Measurements from ENCODE around the gene ZNF664.
A peak's percentile ranks its signal among the peaks of the same experiment; 100 is the strongest.

Gene ZNF664

DNA sequence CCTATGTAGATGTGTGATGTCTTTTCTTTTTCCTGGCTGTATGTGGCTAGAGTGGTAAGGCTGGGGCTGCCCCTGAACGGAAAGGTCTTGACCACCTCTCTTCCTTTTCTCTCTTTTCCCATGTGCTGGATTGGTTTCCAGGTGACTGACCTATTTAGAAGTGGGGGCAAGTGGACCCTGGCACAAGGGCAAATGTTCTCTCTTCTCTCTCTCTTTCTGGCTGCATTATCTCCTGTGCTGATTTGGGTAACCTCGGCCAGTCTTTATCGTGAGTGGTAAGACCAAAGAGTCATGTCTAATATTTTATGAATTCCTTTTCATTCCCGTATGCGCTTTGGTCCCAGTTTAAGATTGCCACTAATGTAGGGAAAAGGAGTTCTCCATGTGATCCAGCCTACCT lies 16.2 kb downstream of the ZNF664 start:
- no peak overlapping the region for H3K27ac ChIP-seq (replicated peaks; ENCODE audit: low read length)
- H3K36me3 ChIP-seq (replicated peaks in 1 of 2; ENCODE audit: control insufficient read depth in 2 of 2, insufficient read depth in 2 of 2, low read length in 2 of 2) = peaks cover 30 to 97% of the 10 kb centered on the region in 2 donors
- no peak overlapping the region for H2AK5ac ChIP-seq (ENCODE audit: low read depth, low read length)
- no peak overlapping the region for H2AFZ ChIP-seq (ENCODE audit: low read length)
- no peak overlapping the region for H2BK15ac ChIP-seq (ENCODE audit: low read length)
- H3K4me1 ChIP-seq (ENCODE audit: control insufficient read depth in 2 of 2, insufficient read depth in 1 of 2, low read depth in 1 of 2, low read length in 2 of 2) = peaks cover 0 to 2% of the 10 kb centered on the region in 2 donors
- DNase-seq (ENCODE audit: low spot score) = no peak
- H3K9ac ChIP-seq (ENCODE audit: low read depth, low read length, poor library complexity) = no peak overlapping the region
- H3K4me3 ChIP-seq (ENCODE audit: low read length in 2 of 2) = no peak overlapping the region
- no CpG with 5 or more reads among the region's 5 CpGs for WGBS, 2 donors (ENCODE audit: extremely low coverage in 2 of 2, insufficient read length in 2 of 2, insufficient replicate concordance in 1 of 2)
- no peaks in the 10 kb centered on the region for H3K9me3 ChIP-seq (replicated peaks in 1 of 2; ENCODE audit: control insufficient read depth in 2 of 2, insufficient read depth in 1 of 2, low read depth in 1 of 2, low read length in 2 of 2)
- H2BK12ac ChIP-seq (ENCODE audit: low read length) = no peak overlapping the region
- no peak overlapping the region for H4K91ac ChIP-seq (ENCODE audit: low read depth, low read length, poor library complexity)
- H3K27me3 ChIP-seq (ENCODE audit: control insufficient read depth in 3 of 3, insufficient read depth in 3 of 3, low read depth in 1 of 3, low read length in 3 of 3) = no peaks in the 10 kb centered on the region
- H3K79me1 ChIP-seq (ENCODE audit: low read depth, low read length) = no peaks in the 10 kb centered on the region
- H3K4me2 ChIP-seq (ENCODE audit: insufficient read depth, low read length, poor library complexity, severe bottlenecking) = no peak overlapping the region
- no peak overlapping the region for H3K23ac ChIP-seq (ENCODE audit: low read depth, low read length, poor library complexity)
- no peak overlapping the region for H4K8ac ChIP-seq (ENCODE audit: low read depth, low read length)
- no peak overlapping the region for H2BK5ac ChIP-seq (ENCODE audit: low read length)
- H2BK120ac ChIP-seq (ENCODE audit: low read depth, low read length) = no peak overlapping the region
- H3K4ac ChIP-seq (ENCODE audit: low read length) = no peak overlapping the region
- H3K14ac ChIP-seq (ENCODE audit: low read length) = peak overlapping the region; percentile 25
- H3K18ac ChIP-seq (ENCODE audit: low read length) = no peak overlapping the region

- Histone ChIP-seq H3K36me3 (replicated peaks in 1 of 2; ENCODE audit: control insufficient read depth in 2 of 2, insufficient read depth in 2 of 2, low read length in 2 of 2) (peaks cover 30 to 93% of the 10 kb centered on the region in 2 donors), H2BK5ac (ENCODE audit: low read length) (no peak overlapping the region), H2AK5ac (ENCODE audit: low read depth, low read length) (no peak overlapping the region), H3K4ac (ENCODE audit: low read length) (no peak overlapping the region), H4K91ac (ENCODE audit: low read depth, low read length, poor library complexity) (no peak overlapping the region), H2BK120ac (ENCODE audit: low read depth, low read length) (no peak overlapping the region), H3K14ac (ENCODE audit: low read length) (no peak overlapping the region), H3K27ac (replicated peaks; ENCODE audit: low read length) (no peak overlapping the region), H3K4me3 (ENCODE audit: low read length in 2 of 2) (no peak overlapping the region), H4K8ac (ENCODE audit: low read depth, low read length) (no peak overlapping the region), H2BK15ac (ENCODE audit: low read length) (no peak overlapping the region), H3K18ac (ENCODE audit: low read length) (no peak overlapping the region), H3K9ac (ENCODE audit: low read depth, low read length, poor library complexity) (no peak overlapping the region), H2BK12ac (ENCODE audit: low read length) (no peak overlapping the region), H2AFZ (ENCODE audit: low read length) (no peak overlapping the region), H3K4me2 (ENCODE audit: insufficient read depth, low read length, poor library complexity, severe bottlenecking) (no peak overlapping the region), H3K9me3 (replicated peaks in 1 of 2; ENCODE audit: control insufficient read depth in 2 of 2, insufficient read depth in 1 of 2, low read depth in 1 of 2, low read length in 2 of 2) (no peaks in the 10 kb centered on the region), H3K4me1 (ENCODE audit: control insufficient read depth in 2 of 2, insufficient read depth in 1 of 2, low read depth in 1 of 2, low read length in 2 of 2) (peaks cover 0 to 2% of the 10 kb centered on the region in 2 donors), H3K27me3 (ENCODE audit: control insufficient read depth in 3 of 3, insufficient read depth in 3 of 3, low read depth in 1 of 3, low read length in 3 of 3) (no peaks in the 10 kb centered on the region), H3K23ac (ENCODE audit: low read depth, low read length, poor library complexity) (no peak overlapping the region), H3K79me1 (ENCODE audit: low read depth, low read length) (no peaks in the 10 kb centered on the region)
- no CpG with 5 or more reads among the region's 1 CpG for WGBS, 2 donors (ENCODE audit: extremely low coverage in 2 of 2, insufficient read length in 2 of 2, insufficient replicate concordance in 1 of 2)
- DNase-seq (ENCODE audit: low spot score) = no peak
Observed at GRCh38 chr12:123989753-123990152, 16.7 kb downstream of the ZNF664 start.

- Histone ChIP-seq H2AK5ac (ENCODE audit: low read depth, low read length) (no peak overlapping the region), H3K27ac (replicated peaks; ENCODE audit: low read length) (no peak overlapping the region), H3K18ac (ENCODE audit: low read length) (no peak overlapping the region), H2BK5ac (ENCODE audit: low read length) (no peak overlapping the region), H3K79me1 (ENCODE audit: low read depth, low read length) (no peaks in the 10 kb centered on the region), H3K27me3 (ENCODE audit: control insufficient read depth in 3 of 3, insufficient read depth in 3 of 3, low read depth in 1 of 3, low read length in 3 of 3) (no peaks in the 10 kb centered on the region), H2AFZ (ENCODE audit: low read length) (no peak overlapping the region), H3K9ac (ENCODE audit: low read depth, low read length, poor library complexity) (no peak overlapping the region), H3K4me2 (ENCODE audit: insufficient read depth, low read length, poor library complexity, severe bottlenecking) (no peak overlapping the region), H4K91ac (ENCODE audit: low read depth, low read length, poor library complexity) (no peak overlapping the region), H3K4me3 (ENCODE audit: low read length in 2 of 2) (no peak overlapping the region), H3K23ac (ENCODE audit: low read depth, low read length, poor library complexity) (no peak overlapping the region), H3K36me3 (replicated peaks in 1 of 2; ENCODE audit: control insufficient read depth in 2 of 2, insufficient read depth in 2 of 2, low read length in 2 of 2) (peaks cover 31 to 86% of the 10 kb centered on the region in 2 donors), H3K4ac (ENCODE audit: low read length) (no peak overlapping the region), H3K4me1 (ENCODE audit: control insufficient read depth in 2 of 2, insufficient read depth in 1 of 2, low read depth in 1 of 2, low read length in 2 of 2) (peaks cover 2 to 5% of the 10 kb centered on the region in 2 donors), H3K14ac (ENCODE audit: low read length) (no peak overlapping the region), H3K9me3 (replicated peaks in 1 of 2; ENCODE audit: control insufficient read depth in 2 of 2, insufficient read depth in 1 of 2, low read depth in 1 of 2, low read length in 2 of 2) (no peaks in the 10 kb centered on the region), H2BK12ac (ENCODE audit: low read length) (no peak overlapping the region), H2BK15ac (ENCODE audit: low read length) (no peak overlapping the region), H4K8ac (ENCODE audit: low read depth, low read length) (no peak overlapping the region), H2BK120ac (ENCODE audit: low read depth, low read length) (no peak overlapping the region)
- DNase-seq (ENCODE audit: low spot score) = no peak
- no CpG with 5 or more reads among the region's 4 CpGs for WGBS, 2 donors (ENCODE audit: extremely low coverage in 2 of 2, insufficient read length in 2 of 2, insufficient replicate concordance in 1 of 2)
Observed at GRCh38 chr12:123990511-123990910, 17.5 kb downstream of the ZNF664 start.

DNA sequence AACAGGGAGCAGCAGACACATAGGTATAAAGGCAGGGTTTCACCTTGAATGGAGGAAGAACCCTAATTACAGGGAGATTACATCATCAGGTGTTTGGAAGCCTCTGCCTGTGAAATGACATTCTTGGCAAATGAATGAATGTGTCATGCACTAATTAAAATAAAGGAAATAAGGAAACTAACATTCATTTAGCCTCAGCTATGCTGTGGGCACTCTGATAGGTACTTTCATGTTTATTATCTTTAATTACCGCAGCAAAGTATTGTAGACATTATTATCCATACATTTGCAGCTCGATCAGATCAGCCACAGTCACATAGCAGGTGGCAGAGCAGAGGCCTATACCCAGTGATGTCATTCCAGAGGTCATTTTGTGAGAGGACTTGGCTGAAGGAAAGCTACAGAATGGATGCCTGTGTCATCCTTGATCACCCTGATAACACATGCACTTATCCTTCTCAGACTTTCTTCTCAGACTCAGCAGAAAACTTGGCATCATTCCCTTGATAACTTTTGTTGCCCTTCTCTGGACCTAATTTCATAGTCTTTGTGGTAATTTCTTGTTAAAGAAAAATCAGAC lies 18.4 kb downstream of the ZNF664 start:
- no peak overlapping the region for H3K4ac ChIP-seq (ENCODE audit: low read length)
- peaks cover 9 to 13% of the 10 kb centered on the region in 2 donors for H3K4me1 ChIP-seq (ENCODE audit: control insufficient read depth in 2 of 2, insufficient read depth in 1 of 2, low read depth in 1 of 2, low read length in 2 of 2)
- no CpG with 5 or more reads among the region's 2 CpGs for WGBS, 2 donors (ENCODE audit: extremely low coverage in 2 of 2, insufficient read length in 2 of 2, insufficient replicate concordance in 1 of 2)
- H4K8ac ChIP-seq (ENCODE audit: low read depth, low read length) = no peak overlapping the region
- H2BK120ac ChIP-seq (ENCODE audit: low read depth, low read length) = no peak overlapping the region
- no peak overlapping the region for H4K91ac ChIP-seq (ENCODE audit: low read depth, low read length, poor library complexity)
- no peak overlapping the region for H2BK5ac ChIP-seq (ENCODE audit: low read length)
- no peak overlapping the region for H3K9ac ChIP-seq (ENCODE audit: low read depth, low read length, poor library complexity)
- H3K4me3 ChIP-seq (ENCODE audit: low read length in 2 of 2) = no peak overlapping the region
- H3K23ac ChIP-seq (ENCODE audit: low read depth, low read length, poor library complexity) = no peak overlapping the region
- no peak overlapping the region for H3K14ac ChIP-seq (ENCODE audit: low read length)
- H2AFZ ChIP-seq (ENCODE audit: low read length) = no peak overlapping the region
- no peak overlapping the region for H3K27ac ChIP-seq (replicated peaks; ENCODE audit: low read length)
- no peaks in the 10 kb centered on the region for H3K79me1 ChIP-seq (ENCODE audit: low read depth, low read length)
- no peak overlapping the region for H2BK15ac ChIP-seq (ENCODE audit: low read length)
- no peaks in the 10 kb centered on the region for H3K27me3 ChIP-seq (ENCODE audit: control insufficient read depth in 3 of 3, insufficient read depth in 3 of 3, low read depth in 1 of 3, low read length in 3 of 3)
- H3K36me3 ChIP-seq (replicated peaks in 1 of 2; ENCODE audit: control insufficient read depth in 2 of 2, insufficient read depth in 2 of 2, low read length in 2 of 2) = peaks cover 31 to 76% of the 10 kb centered on the region in 2 donors
- no peak for DNase-seq (ENCODE audit: low spot score)
- H3K9me3 ChIP-seq (replicated peaks in 1 of 2; ENCODE audit: control insufficient read depth in 2 of 2, insufficient read depth in 1 of 2, low read depth in 1 of 2, low read length in 2 of 2) = no peaks in the 10 kb centered on the region
- H2BK12ac ChIP-seq (ENCODE audit: low read length) = no peak overlapping the region
- H3K4me2 ChIP-seq (ENCODE audit: insufficient read depth, low read length, poor library complexity, severe bottlenecking) = no peak overlapping the region
- H3K18ac ChIP-seq (ENCODE audit: low read length) = no peak overlapping the region
- H2AK5ac ChIP-seq (ENCODE audit: low read depth, low read length) = no peak overlapping the region

All from neuronal stem cell (in vitro differentiated cells).